Neural crest cell (in vitro differentiated cells): ENCODE results near the gene NEK7. TPM values are rescaled to one million over a fixed set of nuclear protein-coding genes. Genes with fewer than 3 reads are reported as not detected.
"Not testable (repeated sequence)": the region's sequence is repeated elsewhere in the genome, so short reads cannot be mapped to it uniquely, and the experiment has no call there.

Experiments
- DNase-seq: peaks from one replicate; pipeline ENCODE4 v3.0.0; 2021; ENCODE audit warnings: low read depth, mixed read lengths, low spot score
- H3K27ac Mint-ChIP-seq: one replicate; pipeline ENCODE4 v1.8.0; 2021; ENCODE audit warnings: mild to moderate bottlenecking, mixed read lengths; ENCODE audit not compliant: unreplicated experiment
- H3K27me3 Mint-ChIP-seq: 2 replicates; pipeline ENCODE4 v1.8.0; 2021; ENCODE audit warnings: low read depth, mild to moderate bottlenecking, mixed read lengths
- H3K36me3 Mint-ChIP-seq: 2 replicates; pipeline ENCODE4 v1.8.0; 2021; ENCODE audit warnings: low read depth, mild to moderate bottlenecking, mixed read lengths
- H3K4me1 Mint-ChIP-seq: 2 replicates; pipeline ENCODE4 v1.8.0; 2021; ENCODE audit warnings: mixed read lengths
- H3K4me3 Mint-ChIP-seq: one replicate; pipeline ENCODE4 v1.8.0; 2021; ENCODE audit warnings: mild to moderate bottlenecking, mixed read lengths
- H3K9me3 Mint-ChIP-seq: 2 replicates; pipeline ENCODE4 v1.8.0; 2021; ENCODE audit warnings: mixed read lengths
- total RNA-seq: library from RNA; stranded (reverse); gene quantifications from 2 replicates; pipeline ENCODE4 v1.2.1, GENCODE V29; 2021
- TF ChIP-seq, protein P1 (sequence below): fragments of 200-600 bp; sonication (generic); conservative IDR thresholded peaks from 2 replicates; pipeline ENCODE4 v1.5.0; 2021; ENCODE audit warnings: antibody characterized with exemption, mild to moderate bottlenecking

The NEK7 gene
- total RNA-seq, 1 donor from 2014 or later, result 12.5 TPM

DNA sequence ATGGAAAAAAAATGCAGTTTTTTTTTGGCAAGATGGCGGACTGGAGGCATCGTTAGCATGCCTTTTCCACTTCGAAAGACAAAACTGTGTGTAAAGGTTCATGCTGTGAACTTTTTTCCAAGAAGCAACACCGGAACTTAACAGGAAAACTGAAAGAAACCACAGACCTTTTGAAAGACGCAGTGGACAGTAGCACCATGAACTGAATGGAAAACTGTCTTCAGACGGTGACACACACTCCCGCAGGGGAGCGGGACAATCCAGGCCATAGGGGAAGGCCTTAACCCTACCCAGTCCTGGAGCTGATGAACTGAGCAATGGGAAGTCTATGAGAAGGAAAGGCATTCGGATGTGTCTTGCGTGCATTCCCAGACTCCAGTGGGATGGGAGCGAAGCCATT lies 54.9 kb downstream of the NEK7 start:
- peaks cover 11% of the 10 kb centered on the region for H3K9me3 Mint-ChIP-seq
- DNase-seq, result no peak
- TF ChIP-seq, protein P1, sequence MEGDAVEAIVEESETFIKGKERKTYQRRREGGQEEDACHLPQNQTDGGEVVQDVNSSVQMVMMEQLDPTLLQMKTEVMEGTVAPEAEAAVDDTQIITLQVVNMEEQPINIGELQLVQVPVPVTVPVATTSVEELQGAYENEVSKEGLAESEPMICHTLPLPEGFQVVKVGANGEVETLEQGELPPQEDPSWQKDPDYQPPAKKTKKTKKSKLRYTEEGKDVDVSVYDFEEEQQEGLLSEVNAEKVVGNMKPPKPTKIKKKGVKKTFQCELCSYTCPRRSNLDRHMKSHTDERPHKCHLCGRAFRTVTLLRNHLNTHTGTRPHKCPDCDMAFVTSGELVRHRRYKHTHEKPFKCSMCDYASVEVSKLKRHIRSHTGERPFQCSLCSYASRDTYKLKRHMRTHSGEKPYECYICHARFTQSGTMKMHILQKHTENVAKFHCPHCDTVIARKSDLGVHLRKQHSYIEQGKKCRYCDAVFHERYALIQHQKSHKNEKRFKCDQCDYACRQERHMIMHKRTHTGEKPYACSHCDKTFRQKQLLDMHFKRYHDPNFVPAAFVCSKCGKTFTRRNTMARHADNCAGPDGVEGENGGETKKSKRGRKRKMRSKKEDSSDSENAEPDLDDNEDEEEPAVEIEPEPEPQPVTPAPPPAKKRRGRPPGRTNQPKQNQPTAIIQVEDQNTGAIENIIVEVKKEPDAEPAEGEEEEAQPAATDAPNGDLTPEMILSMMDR, result no peak
- H3K4me3 Mint-ChIP-seq, result no peak overlapping the region
- no peaks in the 10 kb centered on the region for H3K27me3 Mint-ChIP-seq
- peaks cover 18% of the 10 kb centered on the region for H3K36me3 Mint-ChIP-seq
- H3K27ac Mint-ChIP-seq, result no peak overlapping the region
- H3K4me1 Mint-ChIP-seq, result no peaks in the 10 kb centered on the region

DNA sequence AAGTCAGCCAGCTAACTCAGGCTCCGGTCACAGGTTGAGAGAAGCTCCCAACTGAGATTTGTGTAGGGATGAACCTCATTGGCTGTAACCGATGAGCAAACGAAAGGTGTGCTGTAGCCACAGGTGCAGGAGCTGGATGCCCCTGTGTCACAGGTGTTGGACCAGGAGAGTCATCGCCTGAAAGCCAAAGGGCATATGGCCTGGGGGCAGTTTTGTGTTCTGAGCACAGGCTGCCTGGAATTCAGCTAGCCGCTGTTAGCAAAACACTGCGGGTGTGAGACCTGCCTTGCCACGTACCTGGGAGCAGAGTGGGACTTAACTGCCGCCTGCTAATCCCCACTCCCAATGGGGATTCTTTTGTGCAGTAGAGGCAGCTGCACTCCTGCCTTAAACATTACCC lies 55.3 kb downstream of the NEK7 start:
- no peaks in the 10 kb centered on the region for H3K4me1 Mint-ChIP-seq
- no peak overlapping the region for H3K4me3 Mint-ChIP-seq
- TF ChIP-seq, protein P1, result no peak
- H3K9me3 Mint-ChIP-seq, result peaks cover 12% of the 10 kb centered on the region
- no peaks in the 10 kb centered on the region for H3K27me3 Mint-ChIP-seq
- no peak for DNase-seq
- peaks cover 19% of the 10 kb centered on the region for H3K36me3 Mint-ChIP-seq
- H3K27ac Mint-ChIP-seq, result no peak overlapping the region

- TF ChIP-seq, protein P1, result no peak
- Mint-ChIP-seq H3K27ac (no peak overlapping the region), H3K9me3 (peaks cover 15% of the 10 kb centered on the region), H3K4me1 (no peaks in the 10 kb centered on the region), H3K27me3 (no peaks in the 10 kb centered on the region), H3K36me3 (peaks cover 22% of the 10 kb centered on the region), H3K4me3 (no peak overlapping the region)
- DNase-seq, result no peak
Observed at GRCh38 chr1:198212675-198213074, 55.9 kb downstream of the NEK7 start.

DNA sequence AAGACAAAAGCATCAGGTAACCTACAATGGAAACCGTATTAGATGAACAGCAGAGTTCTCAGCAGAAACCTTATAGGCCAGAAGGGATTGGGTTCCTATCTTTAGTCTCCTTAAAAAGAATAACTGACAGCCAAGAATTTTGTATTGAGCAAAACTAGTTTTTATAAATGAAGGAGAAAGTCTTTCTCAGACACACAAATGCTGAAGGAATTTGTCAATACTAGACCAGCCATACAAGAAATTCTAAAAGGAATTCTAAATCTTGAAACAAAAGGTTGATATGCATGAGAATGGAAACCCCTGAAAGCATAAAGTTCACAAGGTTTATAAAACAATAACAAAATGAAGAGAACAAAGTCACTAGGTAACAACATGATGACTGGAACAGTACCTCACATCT lies 58.1 kb downstream of the NEK7 start:
- no peak overlapping the region for H3K4me3 Mint-ChIP-seq
- no peaks in the 10 kb centered on the region for H3K27me3 Mint-ChIP-seq
- TF ChIP-seq, protein P1, result no peak
- H3K36me3 Mint-ChIP-seq, result peaks cover 22% of the 10 kb centered on the region
- no peak overlapping the region for H3K27ac Mint-ChIP-seq
- DNase-seq, result no peak
- no peaks in the 10 kb centered on the region for H3K4me1 Mint-ChIP-seq
- peaks cover 20% of the 10 kb centered on the region for H3K9me3 Mint-ChIP-seq

DNA sequence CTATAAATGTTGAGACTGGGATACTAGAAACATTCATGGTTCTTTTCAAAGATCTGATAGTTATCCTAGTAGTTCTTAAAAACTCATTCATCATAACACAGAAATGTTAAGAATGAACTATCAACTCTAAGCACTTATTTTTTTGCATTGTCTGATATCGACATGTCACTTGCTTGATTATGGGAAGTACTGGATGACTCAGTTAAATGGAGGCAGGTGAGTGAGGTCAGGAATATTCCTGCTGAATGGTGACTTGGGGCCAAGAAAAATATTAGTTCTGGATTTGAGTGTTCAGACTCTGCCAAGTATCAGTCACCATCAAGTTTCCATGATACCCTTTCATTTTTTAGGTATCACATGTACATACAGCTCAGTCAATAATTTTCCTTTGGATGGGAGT lies 63.6 kb downstream of the NEK7 start:
- H3K27me3 Mint-ChIP-seq, result no peaks in the 10 kb centered on the region
- no peaks in the 10 kb centered on the region for H3K4me1 Mint-ChIP-seq
- H3K4me3 Mint-ChIP-seq, result no peak overlapping the region
- H3K27ac Mint-ChIP-seq, result peak overlapping the region; percentile 81
- peaks cover 17% of the 10 kb centered on the region for H3K9me3 Mint-ChIP-seq
- DNase-seq, result no peak
- TF ChIP-seq, protein P1, result no peak
- peaks cover 18% of the 10 kb centered on the region for H3K36me3 Mint-ChIP-seq

GRCh38 chr1:198227010-198227409 lies 70.2 kb downstream of the NEK7 start:
- H3K9me3 Mint-ChIP-seq, H3K27me3 Mint-ChIP-seq, H3K27ac Mint-ChIP-seq, H3K36me3 Mint-ChIP-seq, H3K4me3 Mint-ChIP-seq, H3K4me1 Mint-ChIP-seq, DNase-seq: not testable (repeated sequence)

GRCh38 chr1:198227454-198227853 lies 70.7 kb downstream of the NEK7 start:
- H3K4me1 Mint-ChIP-seq, DNase-seq, H3K36me3 Mint-ChIP-seq, H3K27me3 Mint-ChIP-seq, H3K4me3 Mint-ChIP-seq, H3K9me3 Mint-ChIP-seq, H3K27ac Mint-ChIP-seq: not testable (repeated sequence)
